ENCODE results near the gene DNAI2.

- TF ChIP-seq EZH2 (IDR thresholded peaks at IDR 0.05) (no peak), POLR2AphosphoS5 (IDR thresholded peaks at IDR 0.05; ENCODE audit: borderline replicate concordance, low read depth, low read length) (no peak), FOXP2 (optimal IDR thresholded peaks at IDR 0.05; ENCODE audit: control extremely low read depth, extremely low read length, insufficient read depth) (no peak)
Observed at GRCh38 chr17:74307984-74308773, 34.1 kb downstream of the DNAI2 start.
